Neural crest cell (in vitro differentiated cells): ENCODE results near the gene PRDX3. TPM values are rescaled to one million over a fixed set of nuclear protein-coding genes. Genes with fewer than 3 reads are reported as not detected.

ENCODE experiments used
- DNase-seq: peaks from one replicate; pipeline ENCODE4 v3.0.0; 2021; ENCODE audit warnings: low read depth, mixed read lengths, low spot score
- H3K27ac Mint-ChIP-seq: one replicate; pipeline ENCODE4 v1.8.0; 2021; ENCODE audit warnings: mild to moderate bottlenecking, mixed read lengths; ENCODE audit not compliant: unreplicated experiment
- H3K27me3 Mint-ChIP-seq: 2 replicates; pipeline ENCODE4 v1.8.0; 2021; ENCODE audit warnings: low read depth, mild to moderate bottlenecking, mixed read lengths
- H3K36me3 Mint-ChIP-seq: 2 replicates; pipeline ENCODE4 v1.8.0; 2021; ENCODE audit warnings: low read depth, mild to moderate bottlenecking, mixed read lengths
- H3K4me1 Mint-ChIP-seq: 2 replicates; pipeline ENCODE4 v1.8.0; 2021; ENCODE audit warnings: mixed read lengths
- H3K4me3 Mint-ChIP-seq: one replicate; pipeline ENCODE4 v1.8.0; 2021; ENCODE audit warnings: mild to moderate bottlenecking, mixed read lengths
- H3K9me3 Mint-ChIP-seq: 2 replicates; pipeline ENCODE4 v1.8.0; 2021; ENCODE audit warnings: mixed read lengths
- CTCF ChIP-seq: fragments of 200-600 bp; sonication (generic); conservative IDR thresholded peaks from 2 replicates; pipeline ENCODE4 v1.5.0; 2021; ENCODE audit warnings: antibody characterized with exemption, mild to moderate bottlenecking
- total RNA-seq: library from RNA; stranded (reverse); gene quantifications from 2 replicates; pipeline ENCODE4 v1.2.1, GENCODE V29; 2021

Gene PRDX3
- total RNA-seq, 1 donor from 2014 or later = 144 TPM

GRCh38 chr10:119129721-119130120, 48.9 kb downstream of the PRDX3 start:
- Mint-ChIP-seq H3K27ac (no peak overlapping the region), H3K4me1 (no peaks in the 10 kb centered on the region), H3K27me3 (no peaks in the 10 kb centered on the region), H3K9me3 (peaks cover 2% of the 10 kb centered on the region), H3K36me3 (peaks cover 32% of the 10 kb centered on the region), H3K4me3 (no peak overlapping the region)
- DNase-seq = no peak
- TF ChIP-seq CTCF = no peak

GRCh38 chr10:119125942-119126341, 52.7 kb downstream of the PRDX3 start:
- no peaks in the 10 kb centered on the region for H3K27me3 Mint-ChIP-seq
- peaks cover 2% of the 10 kb centered on the region for H3K9me3 Mint-ChIP-seq
- no peak for TF ChIP-seq CTCF
- H3K27ac Mint-ChIP-seq = no peak overlapping the region
- DNase-seq = no peak
- no peaks in the 10 kb centered on the region for H3K4me1 Mint-ChIP-seq
- peaks cover 23% of the 10 kb centered on the region for H3K36me3 Mint-ChIP-seq
- no peak overlapping the region for H3K4me3 Mint-ChIP-seq

GRCh38 chr10:119120875-119121274, 57.7 kb downstream of the PRDX3 start:
- Mint-ChIP-seq H3K4me1 (no peaks in the 10 kb centered on the region), H3K36me3 (peaks cover 8% of the 10 kb centered on the region), H3K27ac (no peak overlapping the region), H3K9me3 (peaks cover 1% of the 10 kb centered on the region), H3K4me3 (no peak overlapping the region), H3K27me3 (no peaks in the 10 kb centered on the region)
- TF ChIP-seq CTCF = no peak
- DNase-seq = no peak

GRCh38 chr10:119120413-119120867, 58.2 kb downstream of the PRDX3 start:
- Mint-ChIP-seq H3K36me3 (peaks cover 6% of the 10 kb centered on the region), H3K27me3 (no peaks in the 10 kb centered on the region), H3K9me3 (no peaks in the 10 kb centered on the region)

GRCh38 chr10:119119400-119119799, 59.2 kb downstream of the PRDX3 start:
- H3K4me3 Mint-ChIP-seq = no peak overlapping the region
- TF ChIP-seq CTCF = no peak
- H3K9me3 Mint-ChIP-seq = no peaks in the 10 kb centered on the region
- no peaks in the 10 kb centered on the region for H3K27me3 Mint-ChIP-seq
- H3K4me1 Mint-ChIP-seq = no peaks in the 10 kb centered on the region
- H3K27ac Mint-ChIP-seq = no peak overlapping the region
- H3K36me3 Mint-ChIP-seq = peaks cover 6% of the 10 kb centered on the region
- DNase-seq = no peak

More at GRCh38 chr10:119120413-119120867, 58.2 kb downstream of the PRDX3 start:
- no peaks in the 10 kb centered on the region for H3K4me1 Mint-ChIP-seq
- TF ChIP-seq CTCF = no peak
- H3K4me3 Mint-ChIP-seq = no peak overlapping the region
- DNase-seq = no peak
- no peak overlapping the region for H3K27ac Mint-ChIP-seq

GRCh38 chr10:119118231-119118630, 60.4 kb downstream of the PRDX3 start:
- Mint-ChIP-seq H3K4me1 (no peaks in the 10 kb centered on the region), H3K36me3 (peaks cover 6% of the 10 kb centered on the region), H3K4me3 (no peak overlapping the region), H3K9me3 (no peaks in the 10 kb centered on the region), H3K27ac (no peak overlapping the region), H3K27me3 (no peaks in the 10 kb centered on the region)
- DNase-seq = no peak
- no peak for TF ChIP-seq CTCF
